ENCODE measurements around the gene LYSMD4.

Gene LYSMD4

GRCh38 chr15:99703603-99704443, 29.4 kb downstream of the LYSMD4 start:
- DNase-seq = no peak

GRCh38 chr15:99702895-99703602, 30.2 kb downstream of the LYSMD4 start:
- no peak for DNase-seq

- no peak for DNase-seq
These were observed 37.1 kb downstream of the LYSMD4 start for GRCh38 chr15:99696096-99696495.

GRCh38 chr15:99692825-99693224, 40.4 kb downstream of the LYSMD4 start:
- DNase-seq = no peak

- no peak for DNase-seq
These were observed 46.9 kb downstream of the LYSMD4 start for GRCh38 chr15:99686290-99686689.

- no peak for DNase-seq
These were observed 50.1 kb downstream of the LYSMD4 start for GRCh38 chr15:99683000-99683670.

- no peak for DNase-seq
These were observed 50.8 kb downstream of the LYSMD4 start for GRCh38 chr15:99682455-99682854.

- DNase-seq = no peak
These were observed 51.2 kb downstream of the LYSMD4 start for GRCh38 chr15:99681990-99682389.

GRCh38 chr15:99680276-99680675, 53.0 kb downstream of the LYSMD4 start:
- no peak for DNase-seq

- DNase-seq = no peak
These were observed 55.6 kb downstream of the LYSMD4 start for GRCh38 chr15:99677540-99678134.
